Stimulated activated CD4-positive, alpha-beta T cell treated with anti-CD3 and anti-CD28 coated beads, Interleukin-1b, Interleukin-23, amount 100 ng/mL, for 48 hours (primary cell): ENCODE measurements around the gene EML6.
"Not testable (repeated sequence)": the region's sequence is repeated elsewhere in the genome, so short reads cannot be mapped to it uniquely, and the experiment has no call there.

Source experiments
- DNase-seq: peaks from one replicate; pipeline ENCODE4 v3.0.0-alpha.2; 2020

The EML6 gene

GRCh38 chr2:54969940-54970338, 246.5 kb downstream of the EML6 start:
- no peak for DNase-seq

GRCh38 chr2:54975175-54975574, 251.7 kb downstream of the EML6 start:
- DNase-seq, result no peak

GRCh38 chr2:54975598-54976492, 252.4 kb downstream of the EML6 start:
- DNase-seq, result no peak

- DNase-seq, result no peak
Measured at GRCh38 chr2:54977149-54977548, 253.7 kb downstream of the EML6 start.

- no peak for DNase-seq
Measured at GRCh38 chr2:54979321-54980044, 256.0 kb downstream of the EML6 start.

- no peak for DNase-seq
Measured at GRCh38 chr2:54981385-54981784, 257.9 kb downstream of the EML6 start.

- no peak for DNase-seq
Measured at GRCh38 chr2:54983345-54984220, 260.1 kb downstream of the EML6 start.

- DNase-seq, result no peak
Measured at GRCh38 chr2:54984476-54984875, 261.0 kb downstream of the EML6 start.

GRCh38 chr2:54986264-54986663, 262.8 kb downstream of the EML6 start:
- DNase-seq, result no peak

GRCh38 chr2:54988612-54989011, 265.1 kb downstream of the EML6 start:
- DNase-seq, result no peak

- DNase-seq, result not testable (repeated sequence)
Measured at GRCh38 chr2:54990694-54991093, 267.2 kb downstream of the EML6 start.

GRCh38 chr2:54995553-54995952, 272.1 kb downstream of the EML6 start:
- no peak for DNase-seq

- no peak for DNase-seq
Measured at GRCh38 chr2:54997826-54998225, 274.4 kb downstream of the EML6 start.

GRCh38 chr2:54999182-54999581, 275.7 kb downstream of the EML6 start:
- no peak for DNase-seq

GRCh38 chr2:55000341-55000740, 276.9 kb downstream of the EML6 start:
- no peak for DNase-seq

- DNase-seq, result no peak
Measured at GRCh38 chr2:55001716-55002115, 278.3 kb downstream of the EML6 start.

GRCh38 chr2:55003706-55004639, 280.5 kb downstream of the EML6 start:
- no peak for DNase-seq

GRCh38 chr2:55006306-55006705, 282.8 kb downstream of the EML6 start:
- no peak for DNase-seq

GRCh38 chr2:55009277-55010060, 286.0 kb downstream of the EML6 start:
- no peak for DNase-seq

- DNase-seq, result peak; percentile 13
Measured at GRCh38 chr2:55010149-55010591, 286.7 kb downstream of the EML6 start.

GRCh38 chr2:55010915-55011314, 287.5 kb downstream of the EML6 start:
- DNase-seq, result no peak
